GM15510 (cell line): ENCODE measurements around the gene UGT1A5.

Experiments
- POLR2A ChIP-seq: IDR thresholded peaks from 3 replicates; pipeline ENCODE4 v1.6.1; 2011; ENCODE audit warnings: borderline replicate concordance; ENCODE audit not compliant: insufficient read length; ENCODE audit errors: extremely low read depth

Gene UGT1A5

DNA sequence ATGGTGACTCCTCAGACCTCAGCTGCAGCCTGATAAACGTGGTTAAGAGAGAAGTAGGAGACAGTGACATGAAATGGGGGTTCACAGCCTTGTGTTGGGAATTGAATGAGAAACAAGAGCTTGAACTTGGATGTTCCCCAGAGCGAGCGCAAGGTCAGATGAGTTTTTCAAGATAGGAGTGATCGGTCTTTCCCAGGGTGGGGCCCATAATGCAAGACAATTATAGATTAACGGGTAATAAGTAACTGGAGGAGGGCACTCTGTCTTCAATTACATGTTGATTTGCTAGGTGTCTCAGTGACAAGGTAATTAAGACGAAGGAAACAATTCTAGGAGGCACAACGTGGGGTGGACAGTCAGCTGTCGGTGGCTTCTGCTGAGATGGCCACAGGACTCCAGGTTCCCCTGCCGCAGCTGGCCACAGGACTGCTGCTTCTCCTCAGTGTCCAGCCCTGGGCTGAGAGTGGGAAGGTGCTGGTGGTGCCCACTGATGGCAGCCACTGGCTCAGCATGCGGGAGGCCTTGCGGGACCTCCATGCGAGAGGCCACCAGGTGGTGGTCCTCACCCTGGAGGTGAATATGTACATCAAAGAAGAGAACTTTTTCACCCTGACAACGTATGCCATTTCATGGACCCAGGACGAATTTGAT is at the start of gene UGT1A5:
UGT1A5 (plus strand) TSS at position 297 of the 651 bp plus-strand sequence; CDS start at position 382, 85 bp downstream.
- TF ChIP-seq POLR2A, result no peak

DNA sequence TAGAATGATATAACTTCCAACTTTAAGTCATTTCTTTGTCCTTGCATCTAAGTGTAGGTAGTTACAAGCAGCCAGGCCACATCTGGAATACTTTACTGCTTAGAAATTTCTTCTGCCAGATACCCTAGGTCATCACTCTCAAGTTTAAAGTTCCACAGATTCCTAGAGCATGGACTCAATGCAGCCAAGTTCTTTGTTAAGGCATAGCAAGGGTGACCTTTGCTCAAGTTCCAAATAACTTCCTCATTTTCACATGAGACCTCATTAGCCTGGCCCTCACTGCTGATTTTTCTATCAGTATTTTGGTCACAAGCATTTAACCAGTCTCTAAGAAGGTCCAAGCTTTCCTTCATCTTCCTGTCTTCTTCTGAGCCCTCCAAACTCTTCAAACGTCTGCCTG is 48.8 kb upstream of the UGT1A5 start:
- no peak for TF ChIP-seq POLR2A

DNA sequence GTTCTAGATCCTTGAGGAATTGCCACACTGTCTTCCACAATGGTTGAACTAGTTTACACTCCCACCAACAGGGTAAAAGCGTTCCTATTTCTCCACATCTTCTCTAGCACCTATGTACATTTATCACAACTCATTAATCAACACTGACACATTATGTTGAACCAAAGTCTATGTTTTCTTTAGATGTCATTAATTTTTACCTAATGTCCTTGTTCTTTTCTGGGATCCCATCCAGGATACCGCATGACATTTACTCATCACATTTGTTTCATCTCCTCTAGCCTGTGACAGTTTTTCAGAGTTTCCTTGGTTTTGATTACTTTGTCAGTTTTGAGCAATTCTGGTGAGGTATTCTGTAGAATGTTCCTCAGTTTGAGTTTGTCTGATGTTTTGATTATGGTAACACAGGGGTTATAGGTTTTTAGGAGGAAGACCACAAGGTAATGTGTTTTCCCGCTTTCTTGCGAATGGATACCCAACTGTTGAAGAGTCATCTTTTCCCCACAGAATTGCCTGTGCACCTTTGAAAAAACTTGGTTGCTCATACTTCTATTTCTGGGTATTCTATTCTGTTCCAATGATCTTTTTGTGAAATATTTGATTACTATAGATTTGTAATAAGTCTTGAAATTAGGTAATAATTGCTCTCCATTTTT is 44.0 kb upstream of the UGT1A5 start:
- TF ChIP-seq POLR2A, result no peak

DNA sequence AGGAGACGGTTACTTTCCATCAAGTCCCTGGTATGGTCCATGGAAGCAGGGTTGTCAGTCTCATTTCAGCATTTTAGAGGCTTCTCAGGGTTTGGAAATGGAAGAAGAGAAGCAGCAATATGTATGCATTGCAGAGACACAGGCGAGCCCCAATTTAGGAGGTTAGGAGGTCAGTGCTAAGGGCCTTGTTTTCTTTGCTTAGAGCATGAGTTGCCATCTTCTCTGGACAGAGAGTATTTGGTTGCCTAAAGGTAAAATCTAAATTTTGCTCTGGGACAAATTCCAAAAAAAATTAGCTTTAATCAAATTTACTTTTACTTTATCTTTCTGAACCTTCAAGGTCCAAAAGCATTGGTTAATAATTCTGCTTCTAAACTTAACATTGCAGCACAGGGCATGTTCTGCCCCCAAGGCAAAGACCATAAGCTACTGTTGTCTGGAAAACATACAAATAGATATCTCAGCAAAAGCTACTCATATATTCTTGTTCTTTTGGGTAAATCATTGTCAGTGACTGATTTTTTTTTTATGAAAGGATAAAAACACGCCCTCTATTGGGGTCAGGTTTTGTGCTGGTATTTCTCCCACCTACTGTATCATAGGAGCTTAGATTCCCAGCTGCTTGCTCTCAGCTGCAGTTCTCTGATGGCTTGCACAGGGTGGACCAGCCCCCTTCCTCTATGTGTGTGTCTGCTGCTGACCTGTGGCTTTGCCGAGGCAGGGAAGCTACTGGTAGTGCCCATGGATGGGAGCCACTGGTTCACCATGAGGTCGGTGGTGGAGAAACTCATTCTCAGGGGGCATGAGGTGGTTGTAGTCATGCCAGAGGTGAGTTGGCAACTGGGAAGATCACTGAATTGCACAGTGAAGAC is 41.2 kb upstream of the UGT1A5 start, which contains the start of gene UGT1A9:
UGT1A9 (plus strand) TSS at position 609 of the 872 bp plus-strand sequence; CDS start at position 646, 37 bp downstream.
- TF ChIP-seq POLR2A, result no peak

DNA sequence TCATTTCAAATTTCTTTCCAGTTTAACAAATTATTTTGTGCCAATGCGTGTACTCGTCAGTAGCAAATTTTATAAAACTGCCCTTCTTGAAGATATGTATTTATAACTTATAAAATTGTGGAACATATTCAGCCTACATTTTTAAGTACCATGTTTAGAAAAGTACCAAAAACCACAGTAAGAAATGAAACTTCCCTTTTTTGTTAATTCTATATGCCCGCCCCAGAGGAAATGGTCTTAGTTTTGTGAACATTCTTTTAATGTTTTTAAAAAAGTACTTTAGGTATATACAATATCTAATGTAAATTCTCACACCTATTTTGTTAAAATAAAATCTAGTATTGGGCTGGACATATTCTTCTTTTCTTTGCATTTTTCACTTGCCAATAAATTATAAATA is 39.8 kb upstream of the UGT1A5 start:
- TF ChIP-seq POLR2A, result no peak

DNA sequence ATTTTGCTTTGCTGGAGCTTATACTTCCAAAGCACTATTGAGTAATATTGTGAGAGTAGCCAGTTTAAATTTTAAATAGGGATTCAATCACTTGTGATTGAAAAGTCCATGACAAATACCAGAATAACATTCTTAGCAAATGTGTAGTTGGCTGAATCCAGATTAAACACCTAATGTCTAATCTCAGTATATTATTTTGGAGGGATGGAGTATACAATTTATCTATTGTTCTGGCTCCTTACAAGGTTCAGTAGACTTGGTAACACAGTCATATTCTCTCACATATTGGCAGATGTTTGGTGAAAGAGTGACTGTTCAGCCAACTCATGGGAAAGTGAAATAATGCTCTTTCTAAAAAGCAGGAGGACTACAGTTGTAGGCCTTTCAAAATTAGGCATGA is 38.8 kb upstream of the UGT1A5 start:
- no peak for TF ChIP-seq POLR2A

DNA sequence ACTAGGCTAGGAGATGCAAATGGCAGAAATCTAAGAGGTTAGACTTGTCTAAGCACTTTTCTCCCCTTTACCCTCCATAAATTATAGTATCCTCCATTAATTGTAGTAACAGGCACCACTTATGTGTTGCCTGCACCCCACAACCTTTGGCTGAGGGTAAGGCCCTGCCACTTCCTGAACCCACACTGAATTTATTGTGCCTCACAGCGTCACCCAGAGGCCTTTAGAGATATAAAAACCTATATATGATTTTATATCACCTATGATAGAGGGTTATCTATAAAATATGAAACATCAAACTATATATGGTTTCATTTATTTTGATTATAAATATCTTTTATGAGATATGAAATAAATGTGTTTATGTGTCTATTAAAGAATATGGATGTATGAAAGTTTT is 38.4 kb upstream of the UGT1A5 start:
- TF ChIP-seq POLR2A, result no peak

DNA sequence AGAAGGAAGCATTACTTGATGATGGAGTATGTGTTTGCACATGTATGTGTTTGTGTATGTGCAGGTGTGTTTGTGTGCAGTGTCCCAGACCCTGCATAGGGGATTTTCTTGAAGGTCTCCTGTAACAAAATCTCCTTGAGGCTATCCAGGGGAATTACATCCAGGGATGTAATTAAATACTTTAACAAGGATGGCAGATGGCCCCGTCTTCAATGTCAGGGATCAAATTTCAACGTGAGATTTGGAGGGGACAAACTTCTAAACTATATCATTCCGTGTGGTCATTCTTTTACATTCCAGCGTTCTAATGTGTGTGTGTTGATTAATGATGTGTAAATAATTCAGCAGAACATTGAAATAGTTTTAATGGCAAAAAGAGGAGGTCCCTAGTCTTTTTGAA is 37.7 kb upstream of the UGT1A5 start:
- TF ChIP-seq POLR2A, result no peak

DNA sequence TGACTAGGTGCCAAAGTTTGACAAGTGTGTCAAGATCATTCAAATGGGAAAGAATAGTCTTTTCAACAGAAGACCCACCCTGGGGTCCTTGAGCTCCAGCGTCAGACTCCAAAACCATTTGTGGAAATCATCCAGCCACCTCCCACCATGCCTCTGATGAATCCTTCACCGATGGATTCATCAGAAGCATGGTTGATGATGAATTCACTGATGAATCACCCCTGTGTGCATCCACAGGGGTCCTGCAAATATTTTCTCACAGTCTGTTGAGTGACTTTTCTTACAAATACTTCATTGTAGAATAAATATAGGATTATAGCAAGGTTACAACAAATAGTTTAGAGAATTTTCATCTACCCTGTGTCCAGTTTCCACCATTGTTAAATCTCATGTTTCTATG is 36.7 kb upstream of the UGT1A5 start:
- no peak for TF ChIP-seq POLR2A

DNA sequence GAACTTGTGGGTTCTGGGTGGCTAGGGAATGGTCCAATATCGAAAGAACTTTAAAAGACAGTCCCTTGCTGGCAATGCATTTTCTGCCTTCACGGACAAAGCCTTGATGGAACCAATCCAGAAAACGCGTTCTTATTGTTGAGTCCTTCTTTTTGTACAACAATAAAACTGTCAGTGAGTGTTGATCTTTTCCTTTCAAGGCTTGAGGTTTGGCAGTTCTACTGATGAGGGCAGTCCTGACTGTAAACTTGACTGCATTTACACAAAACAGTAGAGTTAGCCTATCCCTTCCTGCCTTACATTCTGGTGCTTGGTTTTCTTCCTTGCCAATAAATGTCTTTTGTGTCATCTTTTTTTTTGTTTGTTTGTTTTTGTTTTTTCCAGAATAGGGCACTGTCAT is 33.5 kb upstream of the UGT1A5 start:
- TF ChIP-seq POLR2A, result no peak

DNA sequence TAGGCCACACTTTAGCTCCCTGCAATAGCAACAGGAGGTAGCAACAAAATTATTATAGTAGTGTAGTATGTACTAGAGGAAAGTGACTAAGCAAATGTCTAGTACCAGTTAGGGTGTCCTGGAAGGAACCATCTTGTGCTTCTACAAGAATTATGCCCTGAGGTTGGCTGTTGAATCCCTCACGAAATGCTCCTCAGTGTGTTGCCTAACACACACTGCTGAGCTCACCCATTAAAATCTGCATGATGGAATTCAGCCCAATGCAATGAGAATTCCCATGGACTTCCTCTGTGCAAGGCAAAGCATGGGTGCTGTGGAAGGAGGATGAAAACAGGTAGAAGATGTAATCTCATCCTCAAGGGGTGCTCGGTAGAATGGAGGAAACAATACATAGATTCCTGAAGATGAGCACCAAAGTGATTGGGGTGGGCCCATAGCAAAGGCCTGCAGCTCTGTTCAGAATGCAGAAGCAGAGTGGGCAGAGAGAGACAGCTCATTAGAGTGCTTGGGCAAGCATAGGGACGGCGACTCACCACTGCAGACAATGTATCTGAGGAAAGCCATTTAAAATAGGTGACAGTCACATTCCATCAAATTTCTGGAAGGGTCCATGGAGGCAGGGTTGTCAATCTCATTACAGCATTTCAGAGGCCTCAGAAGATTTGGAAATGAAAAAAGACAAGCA is 32.2 kb upstream of the UGT1A5 start:
- TF ChIP-seq POLR2A, result no peak

DNA sequence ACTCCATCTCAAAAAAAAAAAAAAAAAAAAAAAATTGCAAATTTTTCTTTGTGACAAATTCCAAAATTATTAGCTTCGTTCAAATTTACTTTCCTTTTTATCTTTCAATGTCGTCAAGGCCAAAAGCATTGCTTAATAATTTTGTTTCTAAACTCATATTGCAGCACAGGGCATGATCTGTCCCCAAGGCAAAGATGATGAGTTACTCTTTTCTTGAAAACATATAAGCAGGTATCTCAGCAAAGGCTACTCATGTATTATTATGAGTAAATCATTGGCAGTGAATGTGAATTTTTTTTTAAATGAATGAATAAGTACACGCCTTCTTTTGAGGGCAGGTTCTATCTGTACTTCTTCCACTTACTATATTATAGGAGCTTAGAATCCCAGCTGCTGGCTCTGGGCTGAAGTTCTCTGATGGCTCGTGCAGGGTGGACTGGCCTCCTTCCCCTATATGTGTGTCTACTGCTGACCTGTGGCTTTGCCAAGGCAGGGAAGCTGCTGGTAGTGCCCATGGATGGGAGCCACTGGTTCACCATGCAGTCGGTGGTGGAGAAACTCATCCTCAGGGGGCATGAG is 31.1 kb upstream of the UGT1A5 start, which contains the start of gene UGT1A7:
UGT1A7 (plus strand) TSS at position 381 of the 579 bp plus-strand sequence; CDS start at position 418, 37 bp downstream.
- no peak for TF ChIP-seq POLR2A

DNA sequence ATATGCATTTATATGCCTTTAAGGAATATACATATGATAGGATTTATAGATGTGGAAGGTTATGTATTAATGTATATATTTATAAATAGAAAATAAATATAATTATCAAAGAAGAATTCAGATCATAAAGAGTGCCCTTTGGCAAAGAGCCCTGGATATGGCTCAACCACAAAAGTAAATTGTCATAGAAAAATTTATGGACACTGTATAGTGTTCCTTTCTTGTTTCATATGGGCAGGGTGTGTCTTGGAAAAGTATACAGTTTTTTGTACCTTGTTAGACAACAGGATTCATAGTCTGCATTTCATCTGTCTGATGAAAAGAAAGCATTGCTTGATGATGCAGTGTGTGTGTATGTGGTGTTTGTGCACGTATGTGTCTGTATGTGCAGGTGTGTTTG is 28.1 kb upstream of the UGT1A5 start:
- TF ChIP-seq POLR2A, result no peak

DNA sequence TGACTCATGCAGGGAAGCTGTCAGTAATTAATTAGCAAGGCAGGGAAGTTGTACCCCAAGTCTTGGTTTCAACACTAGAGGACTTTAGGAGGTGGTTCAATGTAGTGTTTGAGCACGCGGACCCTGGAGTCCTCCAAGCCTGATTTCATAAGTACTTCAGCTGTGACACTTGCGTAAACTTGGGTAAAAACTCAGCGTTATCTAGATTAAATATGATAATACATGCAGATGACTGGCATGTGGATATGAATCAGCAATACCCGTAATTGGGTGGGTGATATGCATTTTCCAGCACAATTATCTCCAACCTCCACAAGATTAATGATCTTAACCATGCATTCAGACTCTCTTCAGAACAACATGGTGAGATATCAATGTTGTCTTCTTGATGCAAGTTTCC is 25.8 kb upstream of the UGT1A5 start:
- no peak for TF ChIP-seq POLR2A

DNA sequence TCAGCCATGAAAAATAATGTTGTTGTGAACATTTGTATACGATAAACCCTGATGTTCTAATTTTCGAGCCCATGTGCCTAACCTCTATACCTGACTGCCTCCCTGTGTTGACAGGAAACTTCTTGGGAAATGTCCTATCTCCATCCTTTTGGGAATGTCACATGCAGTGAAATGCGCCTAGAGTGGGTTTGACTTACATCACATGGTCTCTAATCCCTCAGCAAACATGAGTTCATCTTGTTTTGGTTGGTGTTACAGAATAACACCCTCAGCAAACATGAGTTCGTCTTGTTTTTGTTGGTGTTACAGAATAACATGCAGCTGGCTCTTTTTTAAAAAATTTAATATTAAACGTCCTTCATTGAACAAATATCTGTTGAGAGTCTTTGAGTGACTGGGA is 24.4 kb upstream of the UGT1A5 start:
- no peak for TF ChIP-seq POLR2A

DNA sequence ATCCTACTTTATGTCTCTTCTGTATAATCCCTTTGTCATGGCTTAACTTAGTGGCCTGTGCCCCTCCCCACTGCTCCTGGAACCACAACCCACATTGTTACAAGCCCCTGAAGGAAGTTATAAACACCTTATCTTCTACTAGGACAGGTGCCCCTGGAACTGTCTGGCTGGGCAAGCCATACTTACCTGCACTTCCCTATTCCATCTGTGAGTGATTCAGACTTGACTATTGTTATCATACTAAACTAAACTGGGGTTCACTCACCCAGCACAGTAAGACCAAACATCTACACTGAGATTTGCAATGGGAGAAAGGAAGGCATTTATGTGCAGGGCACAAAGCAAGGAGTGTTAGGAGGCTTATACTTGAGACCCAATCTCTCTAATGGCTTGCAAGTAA is 23.7 kb upstream of the UGT1A5 start:
- no peak for TF ChIP-seq POLR2A
